AG08396 (cell line): ENCODE results near the gene CCNE1.

Experiments
- DNase-seq: peaks from one replicate; pipeline ENCODE4 v3.0.0; 2012; ENCODE audit warnings: low spot score, mixed read lengths

The CCNE1 gene

GRCh38 chr19:29811125-29812079 is at the start of gene CCNE1:
CCNE1 (plus strand) TSS chr19:29811991; CDS start chr19:29812556, 565 bp downstream.
- DNase-seq, result peak; percentile 99

GRCh38 chr19:29763196-29763595 is 48.6 kb upstream of the CCNE1 start:
- no peak for DNase-seq

GRCh38 chr19:29764361-29764760 is 47.4 kb upstream of the CCNE1 start:
- DNase-seq, result no peak

- no peak for DNase-seq
Measured at GRCh38 chr19:29766100-29766499, 45.7 kb upstream of the CCNE1 start.

DNA sequence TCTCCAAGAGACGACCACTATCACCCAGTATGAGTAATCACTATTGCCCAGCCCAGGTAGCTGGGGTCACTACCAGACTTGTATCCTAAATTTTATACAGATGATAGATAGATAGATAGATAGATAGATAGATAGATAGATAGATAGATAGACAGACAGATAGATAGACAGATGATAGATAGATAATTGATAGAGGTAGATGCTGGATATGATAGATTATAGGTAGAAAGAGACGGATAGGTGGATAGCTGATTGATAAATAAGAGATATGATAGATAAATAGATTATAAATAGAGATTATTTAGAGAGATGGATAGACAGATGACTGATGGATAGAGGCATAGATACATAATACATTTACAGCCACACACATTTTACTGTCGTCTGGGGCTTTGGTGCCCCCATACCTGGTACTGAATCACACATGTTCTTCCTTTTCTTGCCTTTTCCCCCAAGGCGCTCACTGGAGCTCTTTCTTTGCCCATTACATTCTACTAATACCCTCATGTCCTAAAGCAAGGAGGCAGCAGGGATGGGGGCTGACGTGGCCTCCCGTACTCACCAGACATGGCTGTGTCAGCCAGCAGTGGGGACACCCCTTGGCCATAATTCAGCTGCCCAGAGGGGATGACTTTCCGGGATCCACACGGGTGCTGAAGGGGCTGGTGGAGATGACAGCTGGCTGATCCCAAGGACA is 44.6 kb upstream of the CCNE1 start:
- no peak for DNase-seq

DNA sequence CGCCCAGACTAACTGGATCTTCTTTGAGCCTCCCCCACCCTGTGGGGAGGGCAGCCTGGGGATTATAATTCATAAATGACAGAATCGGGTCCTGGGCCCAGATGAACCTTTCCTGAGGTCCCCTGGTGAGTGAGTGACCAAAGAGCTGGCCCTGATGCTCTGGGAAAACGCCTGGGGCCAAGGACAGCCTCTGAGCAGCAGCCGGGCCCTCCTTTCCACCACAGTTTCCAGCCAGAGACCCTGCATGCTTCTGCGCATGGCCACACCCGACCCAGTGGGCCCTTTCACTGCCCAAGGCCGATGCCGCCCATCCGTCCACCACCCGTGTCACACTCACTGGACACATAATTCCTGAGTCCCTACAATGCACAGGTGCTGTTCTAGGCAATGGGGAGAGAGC is 43.6 kb upstream of the CCNE1 start:
- DNase-seq, result no peak

- no peak for DNase-seq
Measured at GRCh38 chr19:29769997-29770396, 41.8 kb upstream of the CCNE1 start.

- no peak for DNase-seq
Measured at GRCh38 chr19:29770648-29771047, 41.1 kb upstream of the CCNE1 start.

GRCh38 chr19:29771708-29772414 is 39.9 kb upstream of the CCNE1 start:
- peak; percentile 85 for DNase-seq

DNA sequence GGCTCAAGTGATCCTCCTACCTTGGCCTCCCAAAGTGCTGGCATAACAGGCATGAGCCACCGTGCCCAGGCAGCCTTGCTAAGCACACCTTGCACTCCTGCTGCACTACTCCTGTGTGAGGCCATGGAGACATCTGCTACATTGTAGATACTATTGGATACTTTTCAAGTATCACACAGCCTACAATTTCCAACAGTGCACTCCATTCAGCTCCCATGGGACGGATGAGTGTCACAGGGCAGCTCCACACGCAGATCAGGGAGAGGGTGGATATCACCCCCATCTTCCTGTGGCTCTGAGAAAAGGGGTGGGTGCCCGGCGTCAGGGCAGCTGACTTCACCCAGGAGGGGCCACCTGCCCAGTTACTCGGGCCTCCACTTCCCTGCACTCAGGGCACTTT is 39.1 kb upstream of the CCNE1 start:
- DNase-seq, result no peak

DNA sequence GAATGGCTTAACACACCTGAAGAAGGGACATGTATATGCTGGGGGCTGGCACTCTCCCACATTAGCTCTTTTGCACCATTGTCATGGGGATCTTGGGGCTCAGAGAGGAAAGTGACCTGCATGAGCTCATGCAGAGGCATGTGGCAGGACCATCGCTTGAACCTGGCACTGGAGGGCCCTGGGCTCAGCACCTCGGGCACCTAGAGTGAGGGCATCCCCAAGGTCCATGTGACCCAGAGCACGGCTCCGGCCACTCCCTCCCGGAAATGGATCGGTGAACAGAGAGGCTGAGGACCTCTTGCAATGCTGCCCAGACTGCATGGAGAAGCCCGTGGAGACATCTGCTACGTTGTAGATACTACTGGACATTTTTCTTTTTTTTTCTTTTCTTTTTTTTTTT is 38.6 kb upstream of the CCNE1 start:
- DNase-seq, result no peak

DNA sequence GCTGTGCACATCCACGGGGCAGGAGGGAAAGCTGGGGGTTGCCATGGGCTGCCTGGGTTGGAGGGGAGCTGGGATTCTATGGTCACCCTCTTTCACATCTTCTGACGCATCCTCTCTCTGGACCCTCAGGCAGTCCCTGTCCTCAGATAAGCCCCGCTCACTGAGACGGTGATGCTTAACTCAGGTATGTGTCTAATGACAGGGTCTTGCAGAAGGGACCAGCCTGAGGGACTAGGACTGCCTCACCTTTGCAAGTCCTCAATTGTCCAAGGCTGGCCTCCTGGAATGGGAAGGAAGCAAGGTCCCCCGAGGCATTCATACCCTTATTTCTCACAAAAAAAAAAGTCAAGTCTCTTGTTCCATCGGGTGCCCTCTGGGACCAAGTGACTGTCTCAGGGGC is 37.7 kb upstream of the CCNE1 start:
- DNase-seq, result no peak

- no peak for DNase-seq
Measured at GRCh38 chr19:29777781-29778309, 33.9 kb upstream of the CCNE1 start.

DNA sequence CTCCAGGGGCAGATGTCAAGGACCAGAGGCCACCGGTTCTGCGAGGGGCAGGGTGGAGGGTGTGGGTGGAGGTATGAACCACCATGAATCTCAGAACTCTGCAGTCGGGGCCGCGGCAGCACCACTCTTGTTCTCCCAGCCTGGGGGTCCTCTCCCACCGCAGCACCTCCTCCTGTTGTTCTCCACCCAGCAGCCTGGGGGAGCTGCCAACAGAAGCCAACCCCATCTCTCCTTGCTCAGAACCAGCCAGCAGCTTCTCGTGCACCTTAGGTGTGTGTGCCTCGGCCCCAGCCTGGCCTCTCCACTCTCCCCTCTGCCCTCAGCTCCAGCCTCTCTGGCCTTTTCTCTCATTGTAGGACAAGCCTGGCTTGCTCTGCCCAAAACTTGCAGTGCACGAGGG is 31.9 kb upstream of the CCNE1 start:
- DNase-seq, result no peak

DNA sequence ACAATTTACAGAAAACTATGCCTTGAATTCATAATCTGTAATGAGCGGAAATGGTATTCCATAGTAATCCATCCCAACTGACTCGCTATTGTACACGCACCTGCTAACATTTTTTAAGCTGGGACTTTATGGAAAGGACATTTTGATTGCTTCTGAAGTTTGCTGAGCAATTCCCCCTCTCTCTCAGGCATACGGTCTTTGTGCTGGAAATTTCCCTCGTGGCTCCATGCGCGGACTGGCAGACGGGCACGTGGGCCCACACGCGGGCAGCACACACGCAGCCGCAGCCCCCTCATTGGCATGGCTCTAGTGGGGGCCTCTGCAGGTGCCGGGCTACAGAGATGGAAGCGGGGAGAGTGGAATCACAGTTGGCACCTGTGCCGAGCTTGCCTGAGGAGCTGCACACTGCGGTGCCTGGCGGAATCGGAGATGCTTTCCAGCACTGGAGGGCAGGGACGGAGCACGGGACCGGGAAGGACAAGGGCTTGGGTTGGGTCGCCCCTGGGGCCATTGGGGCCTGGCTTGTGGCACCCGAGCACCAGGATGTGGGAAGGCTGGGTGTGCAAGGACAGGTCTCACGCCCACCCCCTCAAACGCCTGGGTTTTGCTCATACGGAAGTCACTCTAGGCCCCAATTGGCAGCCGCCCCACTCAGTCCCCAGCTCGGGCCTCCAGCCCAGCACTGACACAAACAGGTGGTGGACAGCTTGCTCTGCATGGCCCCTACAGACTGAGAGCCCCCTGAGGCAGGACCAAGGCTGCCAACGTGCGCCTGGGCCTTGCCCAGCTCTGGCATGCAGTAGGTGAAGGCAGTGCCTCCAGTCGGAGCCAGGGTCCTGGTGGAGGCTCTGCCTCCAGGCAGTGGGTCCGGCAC is 30.2 kb upstream of the CCNE1 start:
- no peak for DNase-seq

GRCh38 chr19:29782260-29782580 is 29.6 kb upstream of the CCNE1 start:
- no peak for DNase-seq

- no peak for DNase-seq
Measured at GRCh38 chr19:29783627-29784190, 28.1 kb upstream of the CCNE1 start.

DNA sequence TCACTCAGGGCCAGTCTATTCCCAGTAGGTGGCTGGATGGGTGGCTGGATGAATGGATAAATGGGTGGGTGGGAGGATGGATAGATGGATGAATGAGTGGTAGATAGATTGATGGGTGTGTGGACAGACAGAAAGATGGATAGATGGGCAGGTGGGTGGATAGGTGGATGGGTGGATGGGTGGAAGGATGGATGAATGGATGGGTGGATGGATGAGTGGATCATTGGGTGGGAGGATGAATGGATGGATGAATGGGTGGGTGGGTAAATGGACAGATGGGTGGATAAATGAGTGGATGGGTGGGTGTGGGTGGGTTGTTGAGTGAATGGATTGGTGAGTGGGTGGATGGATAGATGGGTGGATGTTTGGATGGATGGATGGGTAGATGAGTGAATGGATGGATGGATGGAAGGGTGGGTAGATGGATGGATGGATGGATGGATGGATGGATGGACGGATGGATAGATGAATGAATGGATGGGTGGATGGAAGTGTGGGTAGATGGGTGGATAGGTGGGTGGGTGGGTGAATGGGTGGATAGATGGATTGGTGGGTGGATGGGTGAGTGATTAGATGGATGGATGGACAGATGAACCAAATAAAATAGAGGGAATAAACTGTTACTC is 27.1 kb upstream of the CCNE1 start:
- no peak for DNase-seq

DNA sequence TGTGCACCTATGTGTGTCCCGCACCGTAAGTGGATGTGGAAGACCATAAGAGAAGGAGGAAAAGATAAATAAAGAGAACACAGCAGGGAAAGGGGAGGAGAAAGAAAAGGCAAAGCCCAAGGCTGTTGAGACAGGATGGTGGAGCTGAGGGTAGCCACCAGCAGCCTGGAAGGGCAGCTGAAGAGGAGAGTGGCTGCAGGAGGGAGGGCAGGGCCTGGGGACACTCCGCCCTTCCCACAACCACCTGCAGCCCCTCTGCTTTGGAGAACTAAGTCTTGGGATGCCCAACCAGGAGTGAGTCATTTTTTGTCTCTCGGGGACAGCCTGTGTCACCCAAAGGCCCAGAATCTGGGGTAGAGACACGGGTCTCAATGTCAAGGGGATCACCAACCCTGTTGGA is 26.4 kb upstream of the CCNE1 start:
- no peak for DNase-seq

DNA sequence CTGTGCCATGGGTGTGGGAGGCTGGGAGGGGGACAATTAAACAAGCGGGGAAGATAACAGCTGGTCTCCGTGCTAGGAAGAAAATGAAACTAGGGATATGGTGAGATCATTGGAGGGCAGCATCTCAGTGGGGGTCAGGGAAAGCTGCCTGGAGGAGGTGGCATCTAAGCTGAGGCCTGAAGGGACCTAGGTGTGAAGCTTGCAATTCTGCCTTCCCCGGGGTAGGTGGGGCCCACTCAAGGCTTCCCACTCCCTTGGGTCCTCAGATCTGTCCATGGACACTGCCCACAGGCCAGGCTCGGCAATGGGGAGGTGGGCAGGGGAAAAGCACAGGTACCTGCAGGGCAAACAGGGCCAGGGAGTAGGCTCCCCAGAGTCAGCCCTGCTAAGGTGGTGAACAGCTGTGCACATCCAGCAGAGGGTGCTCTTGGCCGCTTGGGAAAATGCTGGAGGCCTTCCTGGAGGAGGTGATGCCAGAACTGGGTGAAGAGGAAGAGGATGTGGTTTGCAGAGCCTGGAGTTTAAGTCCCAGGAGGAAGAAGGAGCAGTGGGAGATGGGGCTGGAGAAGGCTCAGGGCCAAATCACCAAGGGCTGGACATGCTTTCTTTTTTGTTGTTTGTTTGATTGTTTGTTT is 25.7 kb upstream of the CCNE1 start:
- no peak for DNase-seq
